Fibroblast of skin of left quadriceps (primary cell): Measurements from ENCODE around the gene AFG3L2.

Source experiments
- DNase-seq, 2 experiments: peaks; one replicate each; pipeline ENCODE4 v3.0.0-alpha.2; 2013; ENCODE audit warnings: low read depth in 2 of 2

The AFG3L2 gene

GRCh38 chr18:12325726-12326245, 51.2 kb downstream of the AFG3L2 start:
- no peak for DNase-seq

GRCh38 chr18:12324991-12325725, 51.9 kb downstream of the AFG3L2 start:
- DNase-seq: no peak

GRCh38 chr18:12321333-12321732, 55.7 kb downstream of the AFG3L2 start:
- DNase-seq: no peak

- DNase-seq: no peak
Measured at GRCh38 chr18:12318857-12319256, 58.2 kb downstream of the AFG3L2 start.

- no peak for DNase-seq
Measured at GRCh38 chr18:12318334-12318697, 58.7 kb downstream of the AFG3L2 start.

GRCh38 chr18:12317664-12318333, 59.2 kb downstream of the AFG3L2 start:
- peak; percentile 38 for DNase-seq

GRCh38 chr18:12315911-12316310, 61.1 kb downstream of the AFG3L2 start:
- DNase-seq: no peak

GRCh38 chr18:12315490-12315889, 61.5 kb downstream of the AFG3L2 start:
- no peak for DNase-seq

- DNase-seq: no peak
Measured at GRCh38 chr18:12314591-12315305, 62.3 kb downstream of the AFG3L2 start.

GRCh38 chr18:12313530-12314245, 63.3 kb downstream of the AFG3L2 start:
- no peak for DNase-seq

GRCh38 chr18:12312976-12313375, 64.1 kb downstream of the AFG3L2 start:
- DNase-seq: no peak

GRCh38 chr18:12310762-12311161, 66.3 kb downstream of the AFG3L2 start:
- DNase-seq: no peak

- DNase-seq: no peak
Measured at GRCh38 chr18:12309683-12310198, 67.3 kb downstream of the AFG3L2 start.

- peak; percentile 54 for DNase-seq
Measured at GRCh38 chr18:12308386-12309100, 68.5 kb downstream of the AFG3L2 start.

- peak; percentile 62 to 75 for DNase-seq
Measured at GRCh38 chr18:12307701-12308385, 69.2 kb downstream of the AFG3L2 start, which contains the start of gene TUBB6. TSS of gene TUBB6 (plus strand) at chr18:12308241. CDS start at chr18:12308293, 52 bp downstream.

GRCh38 chr18:12306752-12307700, 70.0 kb downstream of the AFG3L2 start:
- peak in 1 of 2 experiments; percentile 37 for DNase-seq

GRCh38 chr18:12305930-12306629, 70.9 kb downstream of the AFG3L2 start:
- no peak for DNase-seq

GRCh38 chr18:12305211-12305610, 71.8 kb downstream of the AFG3L2 start:
- no peak for DNase-seq
